ENCODE measurements around the gene YOD1.

The YOD1 gene

DNA sequence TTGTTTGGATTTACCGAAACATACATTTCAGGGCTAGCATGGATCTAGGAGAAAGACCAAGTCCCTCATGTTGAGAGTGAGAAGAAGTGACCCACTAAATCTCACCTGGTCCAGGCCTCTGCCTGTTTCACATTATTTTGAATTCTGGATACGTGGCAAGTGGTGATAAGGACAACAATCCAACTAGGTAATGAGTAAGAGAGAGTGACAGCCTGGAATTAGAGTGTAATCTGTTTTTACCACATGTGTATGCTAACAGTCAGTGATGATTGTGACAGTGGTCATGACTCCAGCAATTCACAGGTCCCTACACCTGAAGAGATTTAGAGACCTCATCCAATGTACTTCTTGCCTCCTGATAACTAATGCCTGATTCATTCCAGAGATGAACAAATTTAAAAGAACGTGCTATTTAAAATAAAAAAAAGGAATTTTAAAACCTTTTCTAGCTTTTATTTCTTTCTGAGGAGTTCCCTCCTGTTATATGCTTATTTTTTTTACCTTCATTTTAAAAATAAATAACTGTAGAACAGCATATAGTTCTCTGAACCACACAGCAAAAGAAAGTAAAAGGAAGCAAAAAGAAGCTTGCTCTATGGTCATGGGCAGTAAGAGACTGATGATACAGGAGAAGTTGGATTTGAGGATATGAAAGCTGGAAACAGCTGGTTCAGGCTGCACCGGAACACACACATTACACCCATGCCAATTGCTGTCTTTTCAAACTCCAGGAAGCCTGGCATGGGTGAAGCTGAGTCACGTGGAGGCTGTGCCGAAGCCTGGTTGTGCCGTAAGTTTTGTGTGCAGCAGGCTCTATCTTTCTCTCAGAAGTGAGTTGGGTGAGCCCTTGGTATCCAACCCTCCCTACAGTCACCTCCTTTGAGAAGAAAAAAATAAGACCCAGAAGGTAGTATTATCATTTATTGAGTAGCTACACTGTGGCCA lies 33.1 kb downstream of the YOD1 start:
- no peak overlapping the region for H3K4me3 ChIP-seq (ENCODE audit: low read depth, low read length)
- no peak for DNase-seq (ENCODE audit: low read depth)
- TF ChIP-seq, protein P1, sequence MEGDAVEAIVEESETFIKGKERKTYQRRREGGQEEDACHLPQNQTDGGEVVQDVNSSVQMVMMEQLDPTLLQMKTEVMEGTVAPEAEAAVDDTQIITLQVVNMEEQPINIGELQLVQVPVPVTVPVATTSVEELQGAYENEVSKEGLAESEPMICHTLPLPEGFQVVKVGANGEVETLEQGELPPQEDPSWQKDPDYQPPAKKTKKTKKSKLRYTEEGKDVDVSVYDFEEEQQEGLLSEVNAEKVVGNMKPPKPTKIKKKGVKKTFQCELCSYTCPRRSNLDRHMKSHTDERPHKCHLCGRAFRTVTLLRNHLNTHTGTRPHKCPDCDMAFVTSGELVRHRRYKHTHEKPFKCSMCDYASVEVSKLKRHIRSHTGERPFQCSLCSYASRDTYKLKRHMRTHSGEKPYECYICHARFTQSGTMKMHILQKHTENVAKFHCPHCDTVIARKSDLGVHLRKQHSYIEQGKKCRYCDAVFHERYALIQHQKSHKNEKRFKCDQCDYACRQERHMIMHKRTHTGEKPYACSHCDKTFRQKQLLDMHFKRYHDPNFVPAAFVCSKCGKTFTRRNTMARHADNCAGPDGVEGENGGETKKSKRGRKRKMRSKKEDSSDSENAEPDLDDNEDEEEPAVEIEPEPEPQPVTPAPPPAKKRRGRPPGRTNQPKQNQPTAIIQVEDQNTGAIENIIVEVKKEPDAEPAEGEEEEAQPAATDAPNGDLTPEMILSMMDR (conservative IDR thresholded peaks at IDR 0.05; ENCODE audit: low read depth, low read length): no peak

DNA sequence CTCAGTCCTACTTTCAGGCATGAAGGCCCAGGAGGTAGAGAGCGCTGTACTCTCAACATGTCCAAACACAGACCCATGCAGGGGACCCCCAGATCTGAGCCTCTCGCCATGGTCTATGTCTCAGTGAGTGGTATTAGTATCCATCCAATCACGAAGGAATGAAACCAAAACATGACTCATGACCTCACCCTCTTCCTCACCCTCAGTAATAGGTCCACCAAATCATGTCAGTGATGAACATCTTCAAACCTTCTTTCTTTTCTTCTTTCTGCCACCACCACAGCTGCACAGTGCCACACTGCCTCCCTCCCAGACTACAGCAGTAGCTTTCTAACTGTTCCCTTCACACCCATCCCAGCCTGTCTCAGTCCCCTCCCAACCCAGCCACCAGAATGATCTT lies 35.2 kb downstream of the YOD1 start:
- H3K4me3 ChIP-seq (ENCODE audit: low read depth, low read length): no peak overlapping the region
- no peak for DNase-seq (ENCODE audit: low read depth)
- TF ChIP-seq, protein P1 (conservative IDR thresholded peaks at IDR 0.05; ENCODE audit: low read depth, low read length): no peak

DNA sequence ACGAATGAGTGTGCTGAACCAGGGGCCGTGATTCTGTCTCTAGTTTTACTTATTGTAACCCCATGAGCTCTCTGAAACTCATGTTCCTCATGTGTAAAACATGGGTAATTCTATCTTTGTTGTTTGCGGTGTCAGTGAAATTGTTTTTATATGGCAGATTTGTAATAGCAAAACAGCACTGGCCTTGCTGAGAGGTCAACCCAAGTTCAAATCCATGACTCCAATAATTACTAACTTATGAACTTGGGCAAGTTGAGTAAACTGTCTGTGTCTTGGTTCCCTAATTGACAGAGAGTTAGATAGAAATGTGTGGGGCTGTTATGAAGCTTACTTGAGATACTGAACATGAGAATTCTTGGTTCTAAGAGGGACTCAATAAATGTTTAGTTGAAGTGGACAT lies 36.3 kb downstream of the YOD1 start:
- no peak for DNase-seq (ENCODE audit: low read depth)
- H3K4me3 ChIP-seq (ENCODE audit: low read depth, low read length): no peak overlapping the region
- TF ChIP-seq, protein P1 (conservative IDR thresholded peaks at IDR 0.05; ENCODE audit: low read depth, low read length): no peak

DNA sequence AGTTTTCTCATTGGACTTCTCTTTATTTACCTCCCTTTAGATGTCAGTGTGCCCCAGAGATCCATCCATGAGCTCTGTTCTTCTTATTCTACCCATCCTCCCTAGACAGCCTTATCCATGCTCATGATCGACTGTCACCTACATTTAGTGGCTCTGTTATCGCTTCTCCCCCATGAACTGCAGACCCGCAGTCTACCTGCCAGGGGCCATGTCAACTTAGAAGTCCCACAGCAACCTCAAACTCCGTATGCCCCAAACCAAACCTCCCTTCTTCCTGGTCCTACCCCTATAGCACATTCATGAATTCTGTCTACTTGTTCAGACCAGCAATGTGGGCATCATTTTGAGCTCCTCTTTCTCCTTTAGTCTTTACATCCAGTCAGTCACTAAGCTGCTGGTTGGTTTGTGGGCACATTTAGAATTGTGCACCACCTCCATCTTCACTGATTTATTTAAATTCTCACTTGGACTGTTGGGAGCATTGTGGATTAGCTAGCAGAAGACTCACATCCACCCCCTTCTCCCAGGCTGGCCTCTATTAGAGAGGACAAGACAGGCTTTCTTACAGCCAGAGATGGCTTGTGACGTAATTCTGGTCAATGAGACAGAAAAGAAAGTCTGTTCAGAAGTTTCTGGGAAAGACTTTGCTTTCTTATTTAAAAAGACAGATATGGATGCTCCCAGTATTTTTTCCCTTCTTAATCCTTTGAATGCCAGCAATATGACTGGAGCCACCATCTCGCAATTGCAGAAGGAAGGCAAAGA lies 37.5 kb downstream of the YOD1 start:
- no peak for DNase-seq (ENCODE audit: low read depth)
- H3K4me3 ChIP-seq (ENCODE audit: low read depth, low read length): no peak overlapping the region
- TF ChIP-seq, protein P1 (conservative IDR thresholded peaks at IDR 0.05; ENCODE audit: low read depth, low read length): no peak

DNA sequence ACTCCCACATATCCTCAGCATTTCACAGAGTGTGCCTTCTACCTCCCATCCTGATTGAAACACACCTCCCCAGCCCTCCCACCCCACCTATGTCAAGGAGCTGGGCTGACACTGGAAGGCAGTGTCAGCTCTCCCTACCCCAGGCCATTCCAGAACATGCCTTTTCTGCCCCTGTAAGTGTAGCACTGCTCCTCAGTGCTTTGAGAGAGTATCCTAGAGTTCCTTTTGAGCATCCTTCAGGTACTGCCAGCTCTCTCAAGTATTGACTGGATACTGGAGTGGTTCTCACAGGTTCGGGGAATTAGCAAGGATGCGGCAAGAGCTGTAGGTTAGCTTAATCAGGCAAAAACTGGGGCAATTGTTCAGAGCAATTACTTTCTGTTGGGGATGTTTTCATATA lies 40.3 kb downstream of the YOD1 start:
- H3K4me3 ChIP-seq (ENCODE audit: low read depth, low read length): no peak overlapping the region
- DNase-seq (ENCODE audit: low read depth): no peak
- TF ChIP-seq, protein P1 (conservative IDR thresholded peaks at IDR 0.05; ENCODE audit: low read depth, low read length): no peak

DNA sequence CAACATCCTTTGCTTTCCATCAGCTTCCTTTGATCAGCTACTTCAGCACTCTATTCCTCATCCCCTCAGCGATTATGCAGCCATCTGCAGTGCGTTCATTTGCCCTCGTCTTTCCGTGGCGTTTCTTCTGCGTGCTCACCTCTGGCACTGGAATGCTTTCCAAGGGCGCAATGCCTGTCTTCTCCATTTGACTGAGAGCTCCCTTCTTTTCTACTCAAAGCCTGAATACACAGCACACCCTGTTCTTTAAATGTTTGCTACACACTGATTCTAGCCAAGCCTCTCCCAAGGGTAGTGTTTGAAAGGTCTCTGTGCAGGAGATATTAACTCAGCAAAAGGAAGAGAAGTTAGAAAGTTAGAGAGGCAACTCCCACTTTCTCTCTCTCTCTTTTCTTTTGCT lies 41.1 kb downstream of the YOD1 start:
- H3K4me3 ChIP-seq (ENCODE audit: low read depth, low read length): no peak overlapping the region
- DNase-seq (ENCODE audit: low read depth): no peak
- TF ChIP-seq, protein P1 (conservative IDR thresholded peaks at IDR 0.05; ENCODE audit: low read depth, low read length): no peak

All from choroid plexus epithelial cell (primary cell).